HepG2 (cell line): ENCODE results near the gene STOML3.

Source experiments
- CREM ChIP-seq, 2 experiments: sonication (generic) in 1 of 2; formaldehyde crosslinking in 1 of 2; IDR thresholded peaks; 2 replicates each; pipeline versions ENCODE4 v1.4.0 to v1.6.1; 2016 to 2020; ENCODE audit warnings: antibody characterized with exemption in 1 of 2, mild to moderate bottlenecking in 1 of 2, missing genetic modification reagents in 1 of 2
- FOXA1 ChIP-seq, 2 experiments: fragments of 450-650 bp in 1 of 2; sonication (generic) in 1 of 2; formaldehyde crosslinking in 1 of 2; IDR thresholded peaks; 2 replicates each; pipeline versions ENCODE4 v1.4.0 to v1.6.1; 2016 to 2020; ENCODE audit warnings: missing genetic modification reagents in 1 of 2
- MAX ChIP-seq: IDR thresholded peaks from 2 replicates; pipeline ENCODE4 v1.6.1; 2012; ENCODE audit warnings: inconsistent platforms
- PBX3 ChIP-seq: sonication (generic); formaldehyde crosslinking; IDR thresholded peaks from 2 replicates; pipeline ENCODE4 v1.8.1; 2023; ENCODE audit warnings: missing genetic modification reagents, inconsistent platforms, borderline replicate concordance
- RAD21 ChIP-seq: fragments of 450-650 bp; formaldehyde crosslinking; IDR thresholded peaks from 2 replicates; pipeline ENCODE4 v1.5.0; 2020; ENCODE audit warnings: mild to moderate bottlenecking
- YY1 ChIP-seq: IDR thresholded peaks from 2 replicates; pipeline ENCODE4 v1.6.1; 2011; ENCODE audit warnings: low read length, low read depth, moderate library complexity, mild to moderate bottlenecking; ENCODE audit not compliant: insufficient read depth, insufficient replicate concordance
- ZNF343 ChIP-seq: sonication (generic); formaldehyde crosslinking; IDR thresholded peaks from 2 replicates; pipeline ENCODE4 v1.4.0; 2020; ENCODE audit warnings: mild to moderate bottlenecking, missing genetic modification reagents
- TF ChIP-seq, protein P1 (sequence below): sonication (generic); formaldehyde crosslinking; conservative IDR thresholded peaks from 2 replicates; pipeline ENCODE4 v1.5.0; 2020; ENCODE audit warnings: missing genetic modification reagents
- TF ChIP-seq, protein P2 (sequence below): sonication (generic); formaldehyde crosslinking; IDR thresholded peaks from 2 replicates; pipeline ENCODE4 v1.5.0; 2020; ENCODE audit warnings: mild to moderate bottlenecking, missing genetic modification reagents, moderate library complexity

DNA sequence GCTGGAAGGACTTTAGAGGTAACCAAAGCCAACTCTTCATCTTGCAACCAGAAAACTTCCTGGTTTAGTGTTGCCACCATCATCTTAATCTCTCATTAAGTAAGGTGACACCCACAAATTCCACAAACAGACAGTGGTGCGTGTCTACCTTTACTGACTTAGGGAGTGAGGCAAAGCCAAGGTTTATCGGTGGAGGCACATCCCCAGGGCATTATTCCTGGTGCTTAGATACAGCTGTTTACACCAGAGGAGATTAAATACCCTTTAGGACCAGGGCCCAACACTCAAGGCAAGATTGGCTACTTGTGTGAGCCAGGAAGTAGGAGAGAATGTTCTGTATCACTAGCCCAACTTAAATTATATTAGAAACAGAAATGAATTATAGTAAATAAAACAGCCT is 9.5 kb downstream of the STOML3 start:
- no peak for TF ChIP-seq ZNF343 (CRISPR knock-in tag)
- no peak for TF ChIP-seq MAX
- TF ChIP-seq RAD21 (CRISPR knock-in tag), result no peak
- no peak for TF ChIP-seq FOXA1 (IDR thresholded peaks at IDR 0.05)
- no peak for TF ChIP-seq FOXA1 (CRISPR knock-in tag; IDR thresholded peaks at IDR 0.05)
- TF ChIP-seq, protein P1, sequence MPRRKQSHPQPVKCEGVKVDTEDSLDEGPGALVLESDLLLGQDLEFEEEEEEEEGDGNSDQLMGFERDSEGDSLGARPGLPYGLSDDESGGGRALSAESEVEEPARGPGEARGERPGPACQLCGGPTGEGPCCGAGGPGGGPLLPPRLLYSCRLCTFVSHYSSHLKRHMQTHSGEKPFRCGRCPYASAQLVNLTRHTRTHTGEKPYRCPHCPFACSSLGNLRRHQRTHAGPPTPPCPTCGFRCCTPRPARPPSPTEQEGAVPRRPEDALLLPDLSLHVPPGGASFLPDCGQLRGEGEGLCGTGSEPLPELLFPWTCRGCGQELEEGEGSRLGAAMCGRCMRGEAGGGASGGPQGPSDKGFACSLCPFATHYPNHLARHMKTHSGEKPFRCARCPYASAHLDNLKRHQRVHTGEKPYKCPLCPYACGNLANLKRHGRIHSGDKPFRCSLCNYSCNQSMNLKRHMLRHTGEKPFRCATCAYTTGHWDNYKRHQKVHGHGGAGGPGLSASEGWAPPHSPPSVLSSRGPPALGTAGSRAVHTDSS (CRISPR knock-in tag), result no peak
- no peak for TF ChIP-seq PBX3
- no peak for TF ChIP-seq YY1
- TF ChIP-seq, protein P2, sequence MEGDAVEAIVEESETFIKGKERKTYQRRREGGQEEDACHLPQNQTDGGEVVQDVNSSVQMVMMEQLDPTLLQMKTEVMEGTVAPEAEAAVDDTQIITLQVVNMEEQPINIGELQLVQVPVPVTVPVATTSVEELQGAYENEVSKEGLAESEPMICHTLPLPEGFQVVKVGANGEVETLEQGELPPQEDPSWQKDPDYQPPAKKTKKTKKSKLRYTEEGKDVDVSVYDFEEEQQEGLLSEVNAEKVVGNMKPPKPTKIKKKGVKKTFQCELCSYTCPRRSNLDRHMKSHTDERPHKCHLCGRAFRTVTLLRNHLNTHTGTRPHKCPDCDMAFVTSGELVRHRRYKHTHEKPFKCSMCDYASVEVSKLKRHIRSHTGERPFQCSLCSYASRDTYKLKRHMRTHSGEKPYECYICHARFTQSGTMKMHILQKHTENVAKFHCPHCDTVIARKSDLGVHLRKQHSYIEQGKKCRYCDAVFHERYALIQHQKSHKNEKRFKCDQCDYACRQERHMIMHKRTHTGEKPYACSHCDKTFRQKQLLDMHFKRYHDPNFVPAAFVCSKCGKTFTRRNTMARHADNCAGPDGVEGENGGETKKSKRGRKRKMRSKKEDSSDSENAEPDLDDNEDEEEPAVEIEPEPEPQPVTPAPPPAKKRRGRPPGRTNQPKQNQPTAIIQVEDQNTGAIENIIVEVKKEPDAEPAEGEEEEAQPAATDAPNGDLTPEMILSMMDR (CRISPR knock-in tag), result no peak
- TF ChIP-seq CREM (IDR thresholded peaks at IDR 0.05), result no peak
- no peak for TF ChIP-seq CREM (CRISPR knock-in tag; IDR thresholded peaks at IDR 0.05)
